Measurements from ENCODE around the gene ELK3.

ELK3 gene

DNA sequence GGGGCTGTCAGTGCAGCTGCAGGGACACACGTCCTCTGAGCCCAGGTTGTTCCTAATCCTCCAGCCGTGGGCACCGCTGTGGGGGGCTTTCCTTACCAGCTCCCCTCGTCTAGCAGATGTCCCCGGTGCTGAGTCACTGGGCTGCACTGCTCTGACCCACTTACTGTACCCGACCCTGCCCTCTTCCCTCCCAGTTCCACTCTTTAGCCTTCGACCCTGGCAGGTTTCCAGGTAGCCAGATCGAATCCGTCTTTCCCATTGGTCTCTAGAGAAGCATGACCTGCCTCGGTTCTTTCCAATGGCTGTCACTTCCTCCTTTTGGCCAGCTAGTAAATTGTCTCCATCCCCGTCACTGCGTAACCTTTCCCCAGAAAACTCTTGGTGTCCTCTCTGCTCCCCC, 48.4 kb downstream of the ELK3 start:
- Histone ChIP-seq H3K36me3 (ENCODE audit: control insufficient read depth, insufficient read depth, low read length) (no peaks in the 10 kb centered on the region), H3K4me3 (ENCODE audit: low read length) (no peak overlapping the region), H3K9me3 (ENCODE audit: control insufficient read depth, low read length) (no peaks in the 10 kb centered on the region), H3K27me3 (ENCODE audit: control insufficient read depth, insufficient read depth, low read length) (no peaks in the 10 kb centered on the region), H3K9ac (ENCODE audit: low read length) (no peak overlapping the region), H3K4me1 (ENCODE audit: control insufficient read depth, insufficient read depth, low read length) (peaks cover 16% of the 10 kb centered on the region)

GRCh38 chr12:96244826-96245225, 50.7 kb downstream of the ELK3 start:
- Histone ChIP-seq H3K4me1 (ENCODE audit: control insufficient read depth, insufficient read depth, low read length) (peaks cover 6% of the 10 kb centered on the region), H3K9me3 (ENCODE audit: control insufficient read depth, low read length) (no peaks in the 10 kb centered on the region), H3K4me3 (ENCODE audit: low read length) (no peak overlapping the region), H3K27me3 (ENCODE audit: control insufficient read depth, insufficient read depth, low read length) (no peaks in the 10 kb centered on the region), H3K9ac (ENCODE audit: low read length) (no peak overlapping the region), H3K36me3 (ENCODE audit: control insufficient read depth, insufficient read depth, low read length) (no peaks in the 10 kb centered on the region)

- Histone ChIP-seq H3K36me3 (ENCODE audit: control insufficient read depth, insufficient read depth, low read length) (no peaks in the 10 kb centered on the region), H3K9me3 (ENCODE audit: control insufficient read depth, low read length) (no peaks in the 10 kb centered on the region), H3K27me3 (ENCODE audit: control insufficient read depth, insufficient read depth, low read length) (no peaks in the 10 kb centered on the region), H3K4me3 (ENCODE audit: low read length) (no peak overlapping the region), H3K9ac (ENCODE audit: low read length) (no peak overlapping the region), H3K4me1 (ENCODE audit: control insufficient read depth, insufficient read depth, low read length) (peaks cover 6% of the 10 kb centered on the region)
Measured at GRCh38 chr12:96246926-96247505, 52.8 kb downstream of the ELK3 start.

GRCh38 chr12:96247563-96247962, 53.4 kb downstream of the ELK3 start:
- no peaks in the 10 kb centered on the region for H3K36me3 ChIP-seq (ENCODE audit: control insufficient read depth, insufficient read depth, low read length)
- H3K9me3 ChIP-seq (ENCODE audit: control insufficient read depth, low read length): no peaks in the 10 kb centered on the region
- H3K4me3 ChIP-seq (ENCODE audit: low read length): no peak overlapping the region
- H3K27me3 ChIP-seq (ENCODE audit: control insufficient read depth, insufficient read depth, low read length): no peaks in the 10 kb centered on the region
- peaks cover 4% of the 10 kb centered on the region for H3K4me1 ChIP-seq (ENCODE audit: control insufficient read depth, insufficient read depth, low read length)
- H3K9ac ChIP-seq (ENCODE audit: low read length): no peak overlapping the region

DNA sequence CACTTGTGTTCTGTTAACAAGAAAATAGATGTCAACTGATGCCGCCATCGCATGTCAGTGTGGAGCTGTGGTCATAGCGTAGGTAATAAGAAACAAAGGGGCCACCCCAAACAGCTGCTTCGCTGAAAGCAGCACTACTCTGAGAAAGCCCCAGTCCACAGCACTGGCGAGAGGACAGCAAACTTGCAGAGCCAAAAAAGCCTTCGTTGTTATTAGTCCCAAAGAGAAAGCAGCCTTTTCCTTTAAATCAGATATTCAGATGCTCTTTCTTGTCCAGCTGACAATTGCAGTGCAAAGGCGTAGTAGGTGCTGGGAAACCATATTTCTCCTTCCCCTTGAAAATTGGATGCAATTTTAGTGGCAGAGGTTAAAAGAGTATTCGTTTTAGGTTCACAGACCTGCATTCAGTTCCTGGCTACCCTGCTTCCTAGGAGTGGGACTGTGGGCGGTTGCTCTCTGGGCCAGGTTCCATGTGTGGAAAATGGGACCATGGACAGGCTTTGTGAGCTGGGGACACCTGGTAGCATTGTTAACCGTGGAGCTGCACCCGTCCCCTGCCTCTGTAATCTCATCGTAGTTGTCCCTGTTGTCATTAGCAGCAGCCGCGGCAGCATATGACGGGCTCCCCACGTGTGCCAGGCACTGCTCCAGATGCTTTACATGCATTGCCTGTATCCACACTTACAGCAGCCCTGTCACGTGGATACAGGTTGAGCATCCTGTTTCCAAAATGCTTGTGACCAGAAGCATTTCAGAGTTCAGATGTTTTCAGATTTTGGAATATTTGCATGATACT, 54.2 kb downstream of the ELK3 start:
- Histone ChIP-seq H3K9me3 (ENCODE audit: control insufficient read depth, low read length) (no peaks in the 10 kb centered on the region), H3K4me3 (ENCODE audit: low read length) (no peak overlapping the region), H3K9ac (ENCODE audit: low read length) (no peak overlapping the region), H3K27me3 (ENCODE audit: control insufficient read depth, insufficient read depth, low read length) (no peaks in the 10 kb centered on the region), H3K4me1 (ENCODE audit: control insufficient read depth, insufficient read depth, low read length) (no peaks in the 10 kb centered on the region), H3K36me3 (ENCODE audit: control insufficient read depth, insufficient read depth, low read length) (no peaks in the 10 kb centered on the region)

DNA sequence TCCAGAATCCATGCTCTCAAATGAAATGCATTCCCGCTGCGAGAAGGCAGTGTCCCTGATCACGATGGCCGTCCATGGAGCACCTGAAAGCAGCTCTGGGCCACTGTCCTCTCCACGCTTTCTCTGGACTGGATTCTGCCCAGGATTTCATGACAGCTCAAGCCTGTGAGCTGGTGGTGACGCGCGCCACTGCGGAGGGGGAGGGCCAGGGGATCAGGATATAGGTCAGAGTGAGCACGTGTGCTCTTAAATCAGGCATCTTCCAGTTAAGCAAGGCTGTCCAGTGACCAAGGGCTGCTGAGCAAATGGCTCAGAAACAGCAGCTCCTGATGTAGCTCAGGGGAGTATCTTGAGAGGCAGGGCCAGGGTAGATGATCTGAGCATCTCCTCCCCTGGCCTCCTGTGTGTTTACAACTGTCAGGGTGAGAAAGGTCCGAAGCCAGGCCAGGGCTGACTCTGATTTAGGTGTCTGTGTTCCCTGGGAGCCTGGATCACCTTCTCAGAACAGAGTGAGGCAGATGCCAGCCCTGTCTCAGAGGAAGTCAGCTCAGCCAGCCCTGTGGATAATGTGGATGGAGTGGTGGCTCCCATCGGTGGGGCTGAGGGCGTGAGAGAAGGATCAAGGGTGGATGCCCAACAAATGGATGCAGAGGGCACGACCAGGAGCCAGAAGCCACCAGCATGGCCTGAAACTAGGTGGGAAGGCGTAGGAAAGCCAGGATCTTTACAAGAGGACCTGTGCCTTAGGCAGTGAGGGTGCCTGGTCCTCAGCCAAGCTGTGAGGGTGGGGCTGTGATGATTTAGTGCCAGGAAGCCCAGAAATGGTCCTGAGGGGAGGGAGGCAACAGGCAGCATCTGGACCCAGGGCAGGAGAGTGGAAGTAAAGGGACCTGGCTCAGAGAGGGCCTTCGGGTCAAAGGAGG, 55.3 kb downstream of the ELK3 start:
- Histone ChIP-seq H3K36me3 (ENCODE audit: control insufficient read depth, insufficient read depth, low read length) (no peaks in the 10 kb centered on the region), H3K4me1 (ENCODE audit: control insufficient read depth, insufficient read depth, low read length) (no peaks in the 10 kb centered on the region), H3K4me3 (ENCODE audit: low read length) (no peak overlapping the region), H3K27me3 (ENCODE audit: control insufficient read depth, insufficient read depth, low read length) (no peaks in the 10 kb centered on the region), H3K9me3 (ENCODE audit: control insufficient read depth, low read length) (no peaks in the 10 kb centered on the region), H3K9ac (ENCODE audit: low read length) (no peak overlapping the region)

DNA sequence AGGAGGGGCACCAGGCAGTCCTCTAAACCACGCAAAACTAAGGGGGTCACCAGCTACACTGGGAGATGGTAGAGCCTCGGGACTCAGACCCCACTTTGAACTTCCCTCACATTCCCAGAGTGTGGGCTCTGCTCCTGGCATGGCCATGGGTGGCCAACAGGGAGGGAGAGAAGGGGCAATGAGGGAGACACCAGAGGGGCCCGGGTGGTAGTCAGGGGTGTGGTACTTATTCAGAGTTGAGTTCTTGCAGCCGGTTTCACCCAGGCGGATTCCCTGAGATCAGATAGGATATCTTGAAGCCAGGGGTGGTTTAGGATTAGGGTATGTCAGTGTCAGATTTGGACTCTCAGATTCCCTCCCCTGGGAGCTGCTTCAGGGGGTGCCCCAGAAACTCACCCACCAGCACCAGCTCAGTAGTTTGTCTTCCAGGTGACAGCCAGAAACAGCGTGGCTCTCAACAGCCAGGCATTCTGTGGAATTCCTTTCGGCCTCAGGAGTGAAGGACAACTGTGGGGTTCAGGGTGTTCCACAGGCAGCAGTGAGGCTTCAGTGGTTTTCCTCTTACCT, 56.0 kb downstream of the ELK3 start:
- H3K36me3 ChIP-seq (ENCODE audit: control insufficient read depth, insufficient read depth, low read length): no peaks in the 10 kb centered on the region
- no peak overlapping the region for H3K9ac ChIP-seq (ENCODE audit: low read length)
- no peaks in the 10 kb centered on the region for H3K4me1 ChIP-seq (ENCODE audit: control insufficient read depth, insufficient read depth, low read length)
- H3K27me3 ChIP-seq (ENCODE audit: control insufficient read depth, insufficient read depth, low read length): no peaks in the 10 kb centered on the region
- H3K9me3 ChIP-seq (ENCODE audit: control insufficient read depth, low read length): no peaks in the 10 kb centered on the region
- H3K4me3 ChIP-seq (ENCODE audit: low read length): no peak overlapping the region

- H3K36me3 ChIP-seq (ENCODE audit: control insufficient read depth, insufficient read depth, low read length): no peaks in the 10 kb centered on the region
- no peaks in the 10 kb centered on the region for H3K27me3 ChIP-seq (ENCODE audit: control insufficient read depth, insufficient read depth, low read length)
- peaks cover 10% of the 10 kb centered on the region for H3K4me1 ChIP-seq (ENCODE audit: control insufficient read depth, insufficient read depth, low read length)
- no peak overlapping the region for H3K4me3 ChIP-seq (ENCODE audit: low read length)
- no peak overlapping the region for H3K9ac ChIP-seq (ENCODE audit: low read length)
- no peaks in the 10 kb centered on the region for H3K9me3 ChIP-seq (ENCODE audit: control insufficient read depth, low read length)
Measured at GRCh38 chr12:96255077-96255476, 60.9 kb downstream of the ELK3 start.

- H3K9ac ChIP-seq (ENCODE audit: low read length): no peak overlapping the region
- no peak overlapping the region for H3K4me3 ChIP-seq (ENCODE audit: low read length)
- no peaks in the 10 kb centered on the region for H3K27me3 ChIP-seq (ENCODE audit: control insufficient read depth, insufficient read depth, low read length)
- peaks cover 6% of the 10 kb centered on the region for H3K36me3 ChIP-seq (ENCODE audit: control insufficient read depth, insufficient read depth, low read length)
- H3K4me1 ChIP-seq (ENCODE audit: control insufficient read depth, insufficient read depth, low read length): peaks cover 10% of the 10 kb centered on the region
- no peaks in the 10 kb centered on the region for H3K9me3 ChIP-seq (ENCODE audit: control insufficient read depth, low read length)
Measured at GRCh38 chr12:96256672-96257361, 62.6 kb downstream of the ELK3 start.

- H3K9ac ChIP-seq (ENCODE audit: low read length): no peak overlapping the region
- no peak overlapping the region for H3K4me3 ChIP-seq (ENCODE audit: low read length)
- H3K4me1 ChIP-seq (ENCODE audit: control insufficient read depth, insufficient read depth, low read length): peaks cover 10% of the 10 kb centered on the region
- no peaks in the 10 kb centered on the region for H3K27me3 ChIP-seq (ENCODE audit: control insufficient read depth, insufficient read depth, low read length)
- H3K36me3 ChIP-seq (ENCODE audit: control insufficient read depth, insufficient read depth, low read length): peaks cover 6% of the 10 kb centered on the region
- no peaks in the 10 kb centered on the region for H3K9me3 ChIP-seq (ENCODE audit: control insufficient read depth, low read length)
Measured at GRCh38 chr12:96257550-96258103, 63.5 kb downstream of the ELK3 start.

All from mucosa of stomach (tissue), 1 donor.